Stimulated activated CD4-positive, alpha-beta T cell treated with anti-CD3 and anti-CD28 coated beads, Interleukin-2, amount 100 ng/mL, for 4 hours (primary cell): ENCODE data around the gene ZNF14.
"Not testable (repeated sequence)": the region's sequence is repeated elsewhere in the genome, so short reads cannot be mapped to it uniquely, and the experiment has no call there.

Source experiments
- DNase-seq: peaks from one replicate; pipeline ENCODE4 v3.0.0-alpha.2; 2020; ENCODE audit warnings: low read depth

The ZNF14 gene

DNA sequence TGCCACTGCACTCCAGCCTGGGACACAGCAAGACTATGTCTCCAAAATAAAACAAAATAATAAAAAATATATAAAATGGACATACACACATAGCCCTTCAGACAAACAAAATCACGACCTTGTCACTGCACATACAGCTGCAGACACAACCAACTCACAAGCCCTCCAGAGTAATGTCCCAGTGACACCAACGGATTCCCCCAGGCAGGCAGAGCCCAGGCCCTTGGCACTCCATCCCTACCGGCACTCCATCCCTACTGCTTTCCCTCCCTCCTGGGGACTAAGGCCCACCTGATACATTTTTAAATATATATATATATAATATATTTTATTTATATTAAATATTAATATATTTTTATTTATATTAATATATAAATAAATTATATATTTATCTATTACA, 45.8 kb downstream of the ZNF14 start:
- DNase-seq = no peak

DNA sequence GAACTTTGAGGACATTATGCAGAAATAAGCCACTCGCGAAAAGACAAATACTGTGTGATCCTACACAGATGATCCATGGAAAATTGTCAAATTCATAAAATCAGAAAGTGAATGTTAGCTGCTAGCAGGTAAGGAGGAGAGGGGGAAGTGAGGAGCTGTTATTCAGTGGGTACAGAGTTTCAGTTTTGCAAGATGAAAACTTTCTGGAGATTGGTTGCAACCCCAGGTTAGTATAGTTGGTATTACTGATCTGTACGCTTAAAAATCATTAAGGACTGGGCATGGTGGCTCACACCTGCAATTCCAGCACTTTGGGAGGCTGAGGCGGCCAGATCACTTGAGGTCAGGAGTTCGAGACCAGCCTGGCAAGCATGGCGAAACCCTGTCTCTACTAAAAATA, 46.3 kb downstream of the ZNF14 start:
- no peak for DNase-seq

- not testable (repeated sequence) for DNase-seq
Observed at GRCh38 chr19:19686119-19686518, 46.8 kb downstream of the ZNF14 start.

GRCh38 chr19:19679176-19680073, 53.5 kb downstream of the ZNF14 start:
- no peak for DNase-seq

DNA sequence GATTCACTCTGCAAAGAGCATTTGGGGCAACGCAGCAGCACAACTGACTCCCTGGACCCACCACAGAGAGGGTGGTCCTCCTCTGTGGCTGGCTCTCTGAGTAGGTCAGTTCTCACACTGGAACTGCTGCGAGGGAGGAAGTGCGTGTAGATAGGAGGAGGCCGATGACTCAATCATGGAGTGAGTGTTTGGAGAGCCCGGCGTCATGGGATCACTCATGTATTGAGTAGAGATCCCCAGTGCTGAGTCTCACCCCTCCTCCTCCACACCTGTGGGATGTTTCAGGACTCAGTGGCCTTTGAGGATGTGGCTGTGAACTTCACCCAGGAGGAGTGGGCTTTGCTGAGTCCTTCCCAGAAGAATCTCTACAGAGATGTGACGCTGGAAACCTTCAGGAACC, 55.3 kb downstream of the ZNF14 start:
- no peak for DNase-seq

GRCh38 chr19:19674315-19674714, 58.6 kb downstream of the ZNF14 start:
- no peak for DNase-seq

GRCh38 chr19:19672816-19673215, 60.1 kb downstream of the ZNF14 start:
- DNase-seq = no peak

DNA sequence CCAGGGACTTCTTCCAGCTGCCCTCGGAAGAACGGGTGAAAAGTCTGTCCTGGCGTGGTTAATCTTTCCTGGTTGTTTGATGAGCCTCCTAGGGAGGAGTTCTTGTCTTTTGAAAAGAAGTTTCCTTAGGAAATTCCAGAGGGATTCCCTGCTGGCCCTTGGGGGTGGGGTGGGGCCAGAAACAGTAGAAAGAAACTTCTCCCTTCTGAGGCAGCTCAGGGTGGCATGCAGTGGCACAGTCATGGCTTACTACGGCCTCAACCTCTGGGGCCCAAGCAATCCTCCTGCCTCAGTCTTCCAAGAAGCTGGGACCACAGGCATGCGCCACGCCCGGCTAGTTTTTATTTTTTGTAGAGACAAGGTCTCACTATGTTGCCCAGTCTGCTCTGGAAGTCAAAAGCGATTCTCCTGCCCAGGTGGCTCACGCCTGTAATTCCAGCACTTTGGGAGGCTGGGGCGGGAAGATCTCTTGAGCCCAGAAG, 62.8 kb downstream of the ZNF14 start:
- DNase-seq = no peak

GRCh38 chr19:19668230-19669012, 64.5 kb downstream of the ZNF14 start, which contains the start of gene ZNF101:
ZNF101 (plus strand) TSS chr19:19668839; CDS start chr19:19668964, 125 bp downstream.
- peak; percentile 89 for DNase-seq

- DNase-seq = not testable (repeated sequence)
Observed at GRCh38 chr19:19665420-19665948, 67.4 kb downstream of the ZNF14 start.

GRCh38 chr19:19663256-19664120, 69.4 kb downstream of the ZNF14 start, which contains the start of gene ATP13A1:
ATP13A1 (minus strand) TSS chr19:19663676; CDS start chr19:19663666, 10 bp downstream.
- peak; percentile 92 for DNase-seq

GRCh38 chr19:19662871-19663255, 70.0 kb downstream of the ZNF14 start:
- no peak for DNase-seq

DNA sequence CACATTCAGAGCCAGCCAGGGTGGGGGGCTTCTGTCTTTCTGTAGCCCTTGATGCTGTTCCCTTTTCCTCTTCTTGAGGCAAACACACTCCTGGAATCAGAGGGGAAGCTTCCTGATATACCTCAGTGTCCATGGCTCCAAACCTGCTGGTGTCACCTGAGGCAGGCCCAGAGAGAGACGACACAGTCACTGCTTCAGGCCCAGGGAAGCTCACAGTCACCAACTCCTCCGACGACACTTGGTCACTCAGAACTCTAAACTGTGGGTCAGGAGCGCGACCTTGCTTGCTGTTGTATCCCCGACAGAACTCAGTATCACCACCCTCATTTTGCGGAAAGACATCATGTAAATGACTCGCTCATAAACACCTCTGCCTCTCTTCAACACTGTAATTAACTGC, 70.6 kb downstream of the ZNF14 start:
- no peak for DNase-seq

DNA sequence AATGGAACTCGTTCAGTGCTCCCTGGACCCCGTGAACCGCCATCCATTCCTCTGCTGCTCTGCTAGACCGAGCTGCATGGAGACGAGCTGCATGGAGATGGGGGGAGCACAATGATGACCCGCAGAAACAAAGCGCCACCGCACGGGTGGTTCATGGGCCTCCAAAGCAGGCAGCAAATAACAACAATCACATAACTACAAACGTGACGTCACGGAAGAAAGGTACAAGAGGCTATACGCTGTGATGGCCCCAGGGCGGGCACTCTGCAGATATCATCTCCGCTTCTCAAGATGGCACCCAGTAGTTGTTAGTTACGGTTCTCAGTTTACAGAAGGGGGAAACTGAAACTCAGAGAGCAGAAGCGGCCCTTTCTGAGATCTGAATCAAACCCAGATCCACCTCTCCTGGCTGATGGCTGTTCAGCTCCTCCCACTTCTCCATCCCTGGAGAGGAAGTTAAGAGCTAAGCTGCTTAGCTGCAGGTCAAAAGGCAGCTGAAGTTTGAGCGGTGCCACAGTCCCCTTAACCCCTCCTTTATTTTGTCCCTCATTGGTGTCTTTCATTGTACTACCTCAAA, 71.1 kb downstream of the ZNF14 start:
- DNase-seq = no peak

DNA sequence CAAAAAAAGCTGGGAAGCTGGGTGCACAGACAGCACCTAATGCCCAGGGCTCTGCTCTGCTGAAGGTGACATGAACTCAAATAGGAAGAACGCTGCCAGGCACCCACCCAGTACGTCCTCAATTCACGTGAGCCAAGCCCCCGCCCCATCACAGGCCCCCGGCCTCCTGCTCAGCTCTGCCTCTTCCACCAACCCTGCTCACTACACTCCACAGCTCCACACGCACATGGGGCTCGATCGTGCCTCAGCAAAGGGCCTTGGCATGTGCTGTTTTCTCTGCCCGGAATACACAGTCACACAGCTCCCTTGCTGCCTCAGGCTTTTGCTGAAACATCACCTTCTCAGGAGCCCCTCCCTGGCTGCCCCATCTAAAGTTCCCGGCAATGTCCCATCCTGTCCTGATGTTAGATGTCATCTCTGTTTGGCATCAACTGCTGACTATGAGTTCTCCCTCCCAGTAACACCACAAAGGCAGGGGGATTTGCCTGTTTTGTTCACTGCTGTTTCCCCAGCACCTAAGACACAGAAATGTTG, 71.7 kb downstream of the ZNF14 start:
- DNase-seq = no peak
